Right forelimb (tissue), 1 donor: ENCODE results near the gene SCYGR3.
"Not testable (repeated sequence)": the region's sequence is repeated elsewhere in the genome, so short reads cannot be mapped to it uniquely, and the experiment has no call there.

ENCODE experiments used
- DNase-seq: peaks from one replicate; pipeline ENCODE4 v3.0.0-alpha.2; 2018

The SCYGR3 gene

DNA sequence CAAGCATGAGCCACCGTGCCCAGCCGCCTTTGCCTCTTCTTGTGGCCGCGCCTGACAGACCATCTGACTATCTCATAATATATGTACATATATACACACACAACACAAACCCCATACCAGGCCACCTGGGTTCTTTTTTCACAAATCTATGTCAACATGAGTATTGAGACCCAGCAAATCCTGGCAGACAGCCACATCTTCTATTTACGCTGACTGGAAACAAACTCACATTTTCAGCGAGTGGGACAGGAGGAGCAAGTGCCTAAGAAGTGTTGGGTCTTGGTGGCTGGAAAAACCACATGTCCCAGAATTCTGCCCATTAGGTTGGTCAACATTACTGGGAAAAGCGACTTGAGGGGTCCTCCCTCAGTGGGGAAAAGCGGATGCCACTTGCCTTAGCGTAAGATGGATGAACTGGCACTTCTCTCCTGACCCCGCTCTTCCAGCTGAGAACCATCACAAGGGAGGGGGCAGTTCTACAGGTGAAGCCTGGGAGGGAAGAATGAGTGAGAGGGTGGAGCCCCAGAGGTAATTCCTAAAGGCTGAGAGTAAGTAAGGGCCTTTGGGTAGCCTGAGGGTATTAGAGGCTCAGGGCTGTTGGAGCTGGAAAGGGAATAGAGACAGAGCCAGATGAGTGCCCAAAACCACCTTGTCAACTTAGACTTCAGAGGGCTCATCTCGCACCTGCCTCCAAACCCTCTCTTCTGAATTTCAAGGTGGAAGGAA lies 1.9 kb downstream of the SCYGR3 start:
- DNase-seq, result no peak

DNA sequence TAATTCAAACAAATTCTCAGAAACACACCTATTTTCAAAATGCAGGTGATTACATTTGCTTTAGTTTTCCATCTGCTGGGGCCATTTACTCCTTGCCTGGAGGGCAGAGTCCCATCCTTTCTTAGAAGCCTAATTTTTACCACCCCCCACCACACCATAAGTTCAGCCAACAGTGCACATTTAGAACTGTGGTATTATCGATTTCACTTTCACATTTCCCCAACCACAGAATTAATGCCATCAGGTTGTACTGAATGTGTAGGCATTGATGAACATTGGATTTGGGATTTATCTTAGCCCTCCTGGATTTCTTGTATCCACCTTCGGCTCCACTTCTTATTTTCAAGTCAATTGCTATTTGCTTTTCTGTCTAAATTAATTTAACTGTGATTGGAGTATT lies 4.5 kb downstream of the SCYGR3 start:
- no peak for DNase-seq

DNA sequence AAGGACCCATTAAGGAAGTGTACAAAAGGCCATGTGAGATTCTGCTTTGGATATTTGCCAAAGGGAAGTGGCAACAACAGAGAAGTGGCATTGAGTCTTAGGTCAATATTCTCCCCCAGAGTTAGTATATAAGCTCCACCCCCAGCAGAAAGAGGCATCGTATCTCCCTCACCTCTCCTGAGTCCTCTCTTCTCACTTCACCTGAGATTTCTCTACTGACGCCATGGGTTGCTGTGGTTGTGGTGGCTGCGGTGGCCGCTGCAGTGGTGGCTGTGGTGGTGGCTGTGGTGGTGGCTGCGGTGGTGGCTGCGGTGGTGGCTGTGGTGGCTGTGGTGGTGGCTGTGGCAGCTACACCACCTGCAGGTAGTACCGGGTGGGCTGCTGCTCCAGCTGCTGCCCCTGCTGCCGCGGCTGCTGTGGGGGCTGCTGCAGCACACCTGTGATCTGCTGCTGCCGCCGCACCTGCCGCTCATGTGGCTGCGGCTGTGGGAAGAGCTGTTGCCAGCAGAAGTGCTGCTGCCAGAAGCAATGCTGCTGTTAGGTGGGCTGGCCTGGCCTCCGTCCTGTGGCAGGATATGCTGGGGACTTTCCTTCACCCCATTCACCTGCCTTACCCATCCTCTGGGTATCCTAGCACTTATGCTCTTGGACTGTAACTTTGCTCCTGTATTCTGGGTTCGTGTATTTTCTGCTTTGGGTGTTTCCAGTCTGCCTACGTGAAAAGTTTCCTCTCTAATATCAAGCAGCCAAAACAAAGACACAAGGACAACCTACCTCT lies 5.9 kb downstream of the SCYGR3 start:
- DNase-seq, result no peak

DNA sequence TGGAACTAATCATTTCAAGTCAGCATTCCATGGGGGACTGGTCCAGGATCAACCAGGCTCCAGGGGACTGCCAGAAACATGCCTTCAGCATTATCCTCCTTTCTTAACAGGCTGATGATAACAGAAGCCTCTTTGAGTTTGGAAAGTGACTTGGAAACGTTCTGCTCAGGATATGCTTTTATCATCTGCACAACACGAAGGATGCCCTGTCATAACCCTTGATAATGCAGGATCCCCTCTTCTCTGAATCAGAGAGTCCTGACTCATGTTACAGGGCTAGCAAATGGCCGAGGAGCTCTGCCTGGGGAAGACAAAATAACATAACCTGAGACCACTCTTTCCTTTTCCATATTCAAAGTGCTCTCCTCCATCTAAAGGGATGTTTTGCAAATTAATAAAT lies 6.7 kb downstream of the SCYGR3 start:
- DNase-seq, result no peak

DNA sequence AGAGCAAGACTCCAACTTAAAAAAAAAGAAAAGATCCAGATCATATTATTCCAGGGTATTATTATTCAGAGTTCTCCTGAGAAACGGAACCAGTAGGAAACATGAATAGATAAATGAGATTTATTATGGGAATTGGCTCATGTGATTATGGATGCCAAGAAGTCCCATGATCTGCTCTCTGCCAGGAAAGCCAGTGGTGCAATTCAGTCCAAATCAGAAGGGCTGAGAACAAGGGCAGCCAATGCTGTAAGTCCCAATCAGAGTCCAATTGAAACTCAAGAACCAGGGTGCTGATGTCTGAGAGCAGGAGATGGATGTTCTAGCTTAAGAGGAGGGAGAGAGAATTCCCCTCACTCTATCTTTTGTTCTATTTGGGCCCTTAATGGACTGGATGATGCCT lies 8.2 kb downstream of the SCYGR3 start:
- DNase-seq, result no peak

DNA sequence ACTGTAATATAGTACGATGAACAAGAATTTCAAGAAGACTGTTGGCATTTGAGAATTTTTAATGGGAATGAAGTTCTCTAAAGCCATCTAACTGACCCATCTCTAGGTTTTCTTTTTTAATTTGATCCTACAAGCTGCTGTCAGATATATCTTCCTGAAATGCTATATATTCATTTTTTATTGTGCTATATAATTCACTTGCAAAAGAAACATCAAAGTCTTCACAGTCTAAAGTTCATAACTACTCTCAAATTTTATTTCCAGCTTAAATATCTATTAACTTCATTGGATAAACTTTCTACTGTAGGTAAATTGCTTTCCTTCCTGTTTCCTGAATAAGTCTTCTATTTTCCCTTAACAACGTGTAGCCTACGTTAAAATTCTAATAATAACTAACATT lies 12.3 kb downstream of the SCYGR3 start:
- no peak for DNase-seq

DNA sequence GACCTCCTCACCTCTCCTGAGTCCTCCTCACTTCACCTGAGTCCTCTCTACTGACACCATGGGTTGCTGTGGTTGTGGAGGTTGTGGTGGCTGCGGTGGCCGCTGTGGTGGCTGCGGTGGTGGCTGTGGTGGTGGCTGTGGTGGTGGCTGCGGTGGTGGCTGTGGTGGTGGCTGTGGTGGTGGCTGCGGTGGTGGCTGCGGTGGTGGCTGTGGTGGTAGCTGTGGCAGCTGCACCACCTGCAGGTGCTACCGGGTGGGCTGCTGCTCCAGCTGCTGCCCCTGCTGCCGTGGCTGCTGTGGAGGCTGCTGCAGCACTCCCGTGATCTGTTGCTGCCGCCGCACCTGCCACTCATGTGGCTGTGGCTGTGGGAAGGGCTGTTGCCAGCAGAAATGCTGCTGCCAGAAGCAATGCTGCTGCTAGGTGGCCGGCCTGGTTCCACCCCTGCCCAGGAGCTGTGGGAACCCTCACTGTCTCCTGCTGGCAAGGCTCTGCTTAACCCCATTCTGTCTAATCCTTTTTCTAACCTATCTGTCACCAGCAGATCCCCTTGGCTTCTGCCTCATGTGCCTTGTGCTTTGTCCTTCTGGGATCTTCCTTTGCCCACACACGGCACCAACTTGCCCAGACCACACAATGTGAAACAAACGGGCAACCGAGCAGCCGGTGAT lies 15.7 kb downstream of the SCYGR3 start, which contains the start of gene SCYGR2:
SCYGR2 (plus strand) TSS at position 59 of the 669 bp plus-strand sequence; CDS start at position 59, 0 bp downstream.
- DNase-seq, result not testable (repeated sequence)

DNA sequence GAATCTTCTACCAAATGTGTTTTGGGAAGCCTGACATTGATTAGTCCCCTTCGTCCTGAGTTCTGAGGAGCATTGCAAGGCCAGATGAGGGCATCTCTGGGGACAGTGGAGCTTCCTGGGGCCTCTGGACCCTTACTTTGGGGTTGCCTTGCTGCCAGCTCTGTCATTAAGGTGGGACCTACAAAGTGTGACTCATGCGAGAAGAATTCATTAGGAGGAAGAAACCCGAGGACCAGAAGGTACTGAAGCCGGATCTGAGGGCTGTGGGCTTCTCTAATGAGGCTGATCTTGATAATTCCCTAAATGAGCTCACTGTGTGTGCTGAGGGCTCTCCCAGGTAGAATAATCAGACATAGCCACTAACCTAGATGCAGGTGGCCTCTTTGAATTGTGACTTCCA lies 16.6 kb downstream of the SCYGR3 start:
- no peak for DNase-seq

DNA sequence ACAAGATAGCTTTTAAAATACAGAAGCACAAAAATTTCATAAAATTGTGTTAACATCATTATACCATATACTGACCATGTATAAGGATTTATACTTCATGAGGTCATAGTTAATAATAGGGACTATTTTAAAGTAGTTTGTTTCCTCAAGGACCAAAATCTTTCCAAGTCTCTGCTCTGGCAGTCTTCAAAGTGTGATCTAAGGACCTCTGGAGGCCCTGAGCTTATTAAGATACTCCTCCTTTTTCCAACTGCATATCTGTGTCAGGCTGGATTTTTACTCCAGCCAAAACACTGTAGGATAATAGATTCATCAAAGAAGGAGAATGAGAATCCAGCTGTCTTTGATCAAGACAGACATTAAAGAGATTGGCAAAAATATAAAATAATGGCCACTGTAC lies 17.6 kb downstream of the SCYGR3 start:
- DNase-seq, result no peak

DNA sequence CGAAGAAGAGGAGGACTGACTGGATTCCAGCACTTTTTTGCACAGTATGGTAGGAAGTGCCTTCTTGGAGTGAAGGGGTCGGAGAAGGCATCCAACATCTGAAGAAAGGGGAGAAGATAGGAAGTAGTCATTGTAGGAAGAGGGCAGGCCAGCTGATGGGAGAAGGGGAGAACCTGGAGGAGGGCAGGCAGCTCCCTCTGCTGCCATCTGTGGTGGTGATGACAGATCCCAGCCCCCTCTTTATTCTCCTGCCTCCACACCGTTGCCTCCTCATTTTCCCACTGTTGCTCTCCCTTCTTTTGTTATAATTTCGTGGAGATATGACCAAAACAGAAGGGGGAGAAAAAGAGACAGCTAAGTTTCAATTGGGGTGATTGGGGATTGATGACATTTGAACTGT lies 18.8 kb downstream of the SCYGR3 start:
- DNase-seq, result no peak

DNA sequence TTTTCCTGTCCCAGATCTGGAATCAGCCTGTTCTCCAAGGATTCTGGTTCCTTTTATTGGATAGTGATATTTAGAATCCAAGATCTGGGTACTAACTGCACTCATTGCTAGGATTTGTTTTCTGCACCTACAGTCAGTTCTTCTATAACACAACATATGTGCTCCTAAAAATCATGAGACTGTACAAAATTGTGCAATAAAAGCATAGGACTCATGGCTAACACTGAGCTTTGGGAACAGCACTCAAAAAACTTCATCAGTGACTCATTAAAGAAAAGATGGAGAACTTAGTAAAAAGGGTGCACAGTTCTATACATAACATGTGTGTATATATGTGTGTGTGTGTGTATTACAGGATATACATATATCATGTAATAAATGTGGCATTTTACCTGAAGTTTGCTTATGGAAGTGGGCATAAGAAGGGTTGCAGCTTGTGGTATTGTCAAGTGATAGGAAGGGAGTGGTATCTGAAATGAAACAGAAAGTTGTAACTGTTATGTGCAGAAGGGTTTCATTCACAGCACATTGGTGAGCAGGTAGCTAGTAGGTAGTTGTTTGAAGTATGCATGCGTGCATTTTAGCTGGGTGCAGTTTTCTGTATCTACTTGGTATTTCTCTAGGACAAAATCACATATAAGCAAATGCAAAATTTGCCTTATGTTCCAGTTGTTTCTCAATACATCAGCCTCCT lies 21.8 kb downstream of the SCYGR3 start:
- DNase-seq, result no peak

DNA sequence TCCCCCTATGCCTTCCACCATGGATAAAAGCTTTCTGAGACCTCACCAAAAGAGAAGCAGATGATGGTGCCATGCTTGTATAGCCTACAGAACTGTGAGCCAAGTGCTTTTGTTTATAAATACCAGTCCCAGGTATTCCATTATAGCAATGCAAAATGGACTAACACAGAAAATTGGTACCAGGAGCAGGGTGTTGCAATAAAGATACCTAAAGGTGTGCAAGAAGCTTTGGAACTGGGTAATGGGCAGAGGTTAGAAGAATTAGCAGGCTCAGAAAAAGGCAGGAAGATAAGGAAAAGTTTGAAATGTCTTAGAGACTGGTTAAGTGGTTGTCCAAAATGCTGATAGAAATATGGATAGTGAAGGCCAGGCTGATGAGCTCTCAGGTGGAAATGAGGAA lies 32.3 kb downstream of the SCYGR3 start:
- DNase-seq, result no peak

DNA sequence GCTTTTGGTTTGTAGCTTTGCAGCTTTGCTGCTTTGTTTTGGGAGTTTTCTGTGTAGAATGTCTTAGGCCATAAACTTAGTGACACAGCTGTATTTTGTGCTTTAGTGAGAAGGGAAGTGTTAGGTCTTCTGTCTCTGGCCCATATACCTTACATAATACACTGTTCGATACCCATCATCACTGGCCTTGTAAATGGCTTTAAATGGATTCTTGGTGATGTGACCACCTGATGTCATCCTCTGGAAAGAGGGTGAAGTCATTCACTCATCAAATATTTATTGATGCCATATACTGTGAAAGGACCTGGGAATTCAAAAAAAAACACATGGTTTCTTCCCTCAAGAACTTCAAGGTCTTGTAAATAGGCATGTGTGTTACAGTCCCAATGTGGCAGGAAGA lies 34.8 kb downstream of the SCYGR3 start:
- no peak for DNase-seq

DNA sequence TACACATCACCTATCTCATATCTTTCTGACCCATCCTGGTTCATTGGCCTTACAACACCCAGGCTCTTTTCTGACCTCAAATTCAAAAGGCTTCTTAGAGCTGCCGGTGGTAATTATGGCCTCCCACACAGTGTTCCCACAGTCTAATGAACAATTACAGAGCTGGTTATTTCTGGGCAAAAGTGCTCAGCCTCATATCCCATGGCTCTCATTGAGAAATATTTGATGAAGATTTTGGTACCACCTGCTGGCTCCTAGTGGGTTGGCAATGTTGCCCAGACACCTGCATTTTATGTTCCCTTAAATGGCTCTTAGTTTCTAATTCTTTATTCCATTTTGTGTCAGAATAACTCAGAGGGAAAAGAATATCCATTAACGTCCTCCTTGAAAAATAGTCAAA lies 36.0 kb downstream of the SCYGR3 start:
- DNase-seq, result no peak

DNA sequence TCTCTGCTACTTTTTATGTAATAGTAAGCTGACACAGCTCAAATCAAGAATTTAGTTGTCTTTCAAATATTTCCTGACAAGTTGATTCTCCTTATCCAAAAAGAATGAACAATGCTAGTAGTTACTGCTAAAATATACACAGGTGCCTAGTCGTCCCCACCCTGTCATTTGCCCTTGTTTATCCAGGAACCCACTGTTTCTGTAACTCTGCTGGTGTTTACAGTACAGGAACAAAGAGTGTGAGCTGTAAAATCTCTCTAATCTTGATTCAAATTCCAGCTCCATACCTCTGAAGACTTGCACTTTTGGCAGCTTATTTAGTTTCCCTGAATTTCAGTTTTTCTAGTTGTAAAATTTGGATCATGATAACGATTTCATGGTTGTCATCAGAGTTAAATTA lies 37.1 kb downstream of the SCYGR3 start:
- no peak for DNase-seq

DNA sequence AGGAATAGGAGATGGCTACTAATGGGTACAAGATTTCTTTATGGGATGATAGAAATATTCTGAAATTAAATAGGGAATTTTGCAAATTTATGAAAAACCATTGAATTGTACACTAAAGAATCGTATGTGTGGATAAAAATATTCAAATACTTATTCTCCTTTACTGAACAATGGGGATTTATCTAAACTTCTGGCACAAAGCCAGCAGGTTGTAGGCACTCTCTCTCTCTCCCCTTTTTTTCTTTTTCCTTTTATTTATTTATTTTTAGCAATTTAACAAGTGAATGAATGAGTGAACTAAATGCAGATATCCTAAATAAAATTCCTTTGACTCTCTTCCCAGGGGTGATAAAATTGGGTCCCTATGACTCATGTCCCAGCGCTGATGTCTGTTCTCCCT lies 37.8 kb downstream of the SCYGR3 start:
- DNase-seq, result no peak

DNA sequence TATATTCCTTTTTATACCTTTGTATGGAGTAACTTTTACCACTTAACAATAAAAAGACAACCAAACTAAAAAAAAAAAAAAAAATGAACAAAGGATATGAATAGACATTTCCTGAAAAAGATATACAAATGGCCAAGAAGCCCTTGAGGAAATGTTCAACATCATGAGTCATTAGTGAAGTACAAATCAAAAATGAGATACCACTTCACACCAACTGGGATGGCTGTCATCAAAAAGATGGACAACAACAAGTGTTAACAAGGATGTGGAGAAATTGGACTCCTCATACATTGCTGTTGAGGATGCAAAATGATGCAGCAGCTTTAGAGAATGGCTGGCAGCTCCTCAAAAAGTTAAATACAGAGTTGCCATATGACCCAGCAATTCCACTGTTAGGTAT lies 38.5 kb downstream of the SCYGR3 start:
- no peak for DNase-seq

DNA sequence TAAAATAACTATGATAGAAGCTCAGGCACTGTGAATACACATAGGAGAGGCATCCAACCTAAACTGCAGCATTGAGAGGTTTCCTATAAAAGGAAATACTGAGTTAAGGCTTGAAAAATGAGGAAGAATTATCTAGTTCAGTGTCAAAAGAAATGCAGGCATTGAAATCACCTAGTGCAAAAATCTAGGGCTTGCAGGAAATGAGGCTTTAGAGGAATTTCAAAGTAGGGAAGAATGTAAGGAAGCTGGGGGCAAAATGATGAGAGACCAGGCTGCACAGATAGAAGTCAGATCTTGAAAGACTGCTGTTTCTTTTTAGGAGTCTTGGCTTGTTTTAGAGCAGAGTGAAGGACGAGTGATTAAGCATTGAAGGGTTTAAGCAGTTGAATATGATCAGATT lies 44.0 kb downstream of the SCYGR3 start:
- no peak for DNase-seq

DNA sequence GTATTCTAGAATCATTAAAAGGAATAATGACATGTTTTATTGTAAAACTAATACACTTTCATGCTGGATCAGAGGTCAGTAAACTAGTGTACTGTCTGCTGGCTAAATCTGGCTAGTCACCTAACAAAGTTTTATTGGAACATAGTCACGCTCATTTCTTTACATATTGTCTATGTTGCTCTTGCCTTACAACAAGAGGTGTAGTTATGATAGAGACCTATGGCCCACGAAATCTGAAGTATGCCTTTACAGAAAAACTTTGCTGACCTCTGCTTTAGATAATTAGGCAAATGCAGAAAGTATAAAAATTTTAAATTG lies 45.8 kb downstream of the SCYGR3 start:
- DNase-seq, result no peak

DNA sequence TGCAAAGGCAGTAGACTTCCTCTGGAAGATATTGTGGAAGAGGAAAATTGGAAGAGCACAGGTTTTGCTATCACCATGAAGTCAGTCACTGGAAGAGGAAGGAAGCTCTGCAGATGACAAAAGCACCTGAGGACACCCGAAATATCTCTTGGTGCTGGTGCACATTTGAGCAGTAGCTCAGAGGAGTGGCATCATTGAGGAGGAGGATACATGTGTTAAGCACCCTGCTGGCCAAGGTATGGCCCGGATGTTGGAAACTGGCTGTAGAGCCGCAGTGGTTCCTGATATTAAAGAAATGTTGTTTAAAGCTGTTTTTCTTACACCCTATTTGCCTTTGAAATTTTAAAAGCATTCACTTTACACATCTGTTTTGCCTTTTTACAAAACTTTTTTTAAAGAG lies 48.6 kb downstream of the SCYGR3 start:
- DNase-seq, result no peak

DNA sequence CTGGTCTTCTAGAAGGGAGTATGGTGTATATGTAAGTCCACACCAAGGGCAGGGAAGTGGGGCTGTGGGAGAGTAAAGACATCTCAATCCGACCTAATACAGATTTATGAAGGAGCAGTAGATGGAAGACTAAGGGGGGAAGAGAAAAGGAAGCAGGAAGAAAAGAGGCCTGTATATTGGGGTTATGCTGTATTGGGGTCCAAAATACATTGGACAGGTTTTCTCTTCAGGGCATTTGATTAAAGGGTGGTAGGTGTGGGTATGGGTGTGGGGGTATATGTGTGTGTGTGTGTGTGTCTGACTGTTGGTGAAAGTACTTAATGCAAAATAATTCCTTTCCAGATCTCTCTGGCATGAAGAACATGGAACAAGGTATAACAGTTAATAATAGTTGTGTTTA lies 49.6 kb downstream of the SCYGR3 start:
- DNase-seq, result no peak
